HG02885 (cell line): ENCODE data around the gene RAI2.

ENCODE experiments used
- ATAC-seq: cut with Tn5 transposase; IDR thresholded peaks from one replicate; pipeline ENCODE4 v1.9.1; 2021; ENCODE audit warnings: mild to moderate bottlenecking; ENCODE audit not compliant: unreplicated experiment, poor library complexity

RAI2 gene

DNA sequence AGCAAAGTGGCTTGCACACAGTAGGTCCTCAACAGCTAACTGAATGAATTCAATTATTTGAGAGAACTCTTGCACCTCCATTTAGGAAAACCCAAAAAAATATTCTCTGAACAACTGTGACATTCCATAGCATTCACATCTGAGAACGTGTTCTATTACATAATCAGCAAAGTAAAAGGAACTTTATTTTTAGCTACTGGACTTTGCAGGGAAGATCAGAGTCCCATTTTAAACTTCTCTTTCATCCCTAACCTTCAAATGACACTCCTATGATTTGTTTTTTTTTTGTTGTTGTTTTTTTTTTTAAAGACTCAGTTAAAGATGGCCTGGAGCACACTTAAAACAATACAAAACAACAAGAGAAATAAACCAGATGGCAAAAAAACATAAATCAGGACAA, 30.9 kb downstream of the RAI2 start:
- no peak for ATAC-seq

DNA sequence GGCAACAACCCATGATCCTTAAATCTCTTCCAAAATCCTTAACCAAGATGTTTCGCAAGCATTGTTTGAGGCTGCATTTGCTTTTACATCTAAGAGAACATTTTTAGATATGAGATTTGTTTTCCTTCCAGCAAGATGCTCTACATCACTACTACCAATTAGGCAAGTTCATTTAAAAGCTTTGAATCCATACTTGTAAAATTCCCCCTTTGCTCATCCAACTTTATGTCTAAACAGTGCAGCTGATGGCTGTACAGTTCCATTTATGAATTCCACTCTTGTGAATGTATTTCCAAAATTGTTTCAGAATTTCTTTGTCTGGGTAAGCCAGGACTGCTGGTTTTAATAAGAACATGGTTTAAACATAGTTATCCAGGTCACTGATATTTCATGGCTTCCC, 31.5 kb downstream of the RAI2 start:
- ATAC-seq: no peak

DNA sequence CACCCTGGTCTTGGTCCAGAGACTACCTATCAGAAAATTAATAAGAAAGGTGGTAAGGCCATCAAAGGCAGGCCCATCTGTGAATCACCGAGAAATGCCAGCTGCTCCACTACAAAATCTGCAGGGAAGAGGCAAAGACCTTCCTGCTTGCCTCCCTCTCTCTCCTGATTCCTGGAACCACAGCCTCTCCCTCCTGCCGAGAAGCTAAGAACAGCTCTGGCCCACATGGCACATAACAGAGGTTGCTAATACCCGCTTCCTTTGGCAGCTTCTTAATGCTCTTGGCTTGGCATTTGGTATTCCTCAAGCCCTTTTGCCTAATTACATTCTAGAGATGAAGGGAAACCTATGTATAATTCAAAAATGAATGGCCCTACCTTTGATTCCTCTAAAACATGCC, 32.9 kb downstream of the RAI2 start:
- no peak for ATAC-seq

DNA sequence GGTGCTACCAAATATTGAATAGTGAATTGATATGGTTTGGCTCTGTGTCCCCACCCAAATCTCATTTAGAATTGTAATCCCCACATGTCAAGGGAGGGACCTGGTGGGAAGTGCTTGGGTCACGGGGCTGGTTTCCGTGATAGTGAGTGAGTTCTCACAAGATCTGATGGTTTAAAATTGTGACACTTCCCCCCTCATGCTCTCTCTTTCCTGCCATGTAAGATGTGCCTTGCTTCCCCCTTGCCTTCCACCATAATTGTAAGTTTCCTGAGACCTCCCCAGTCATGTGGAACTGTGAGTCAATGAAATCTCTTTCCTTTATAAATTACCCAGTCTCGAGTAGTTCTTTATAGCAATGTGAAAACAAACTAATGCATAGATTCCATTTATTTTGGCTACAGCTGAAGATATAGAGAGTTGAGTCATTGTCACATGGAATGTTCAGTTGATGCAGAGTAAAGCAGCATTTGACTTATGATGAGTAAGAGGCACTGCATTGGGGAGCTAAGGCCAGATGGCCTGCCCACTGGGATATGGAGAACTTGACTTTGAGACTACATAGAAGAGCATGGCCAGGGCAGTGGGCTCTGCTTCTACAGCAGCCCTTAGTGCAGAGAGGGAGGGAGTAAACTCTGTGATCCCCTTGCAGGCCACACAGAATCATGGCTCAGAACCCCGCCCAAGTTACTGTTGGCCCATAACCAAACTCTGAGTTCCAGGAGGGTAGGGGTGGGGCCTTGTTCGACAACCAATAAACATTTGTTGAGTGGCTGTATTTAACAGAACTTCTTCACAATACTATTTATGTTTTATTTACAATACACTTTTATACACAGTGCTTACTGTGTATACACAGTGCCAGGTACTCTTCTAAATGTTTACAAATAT, 34.2 kb downstream of the RAI2 start:
- ATAC-seq: no peak

DNA sequence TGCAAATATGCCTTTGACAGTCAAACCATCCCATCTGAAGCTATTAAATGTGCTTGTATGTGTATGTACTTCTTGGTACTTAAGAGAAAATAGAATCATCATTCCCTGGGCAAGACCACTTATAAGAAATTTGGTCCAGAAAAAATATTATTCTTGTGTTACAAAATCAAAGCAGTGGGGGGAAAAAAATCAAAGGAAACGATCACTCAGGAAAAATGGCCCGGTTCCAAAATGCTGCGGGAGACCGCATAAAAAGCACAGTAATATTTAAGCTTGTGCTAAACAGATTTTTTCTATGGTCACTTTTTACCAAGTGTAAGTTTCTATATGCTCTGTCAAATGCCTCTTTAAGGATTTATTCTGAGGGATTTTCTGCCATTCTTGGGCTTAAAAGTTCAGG, 36.1 kb downstream of the RAI2 start:
- ATAC-seq: no peak

DNA sequence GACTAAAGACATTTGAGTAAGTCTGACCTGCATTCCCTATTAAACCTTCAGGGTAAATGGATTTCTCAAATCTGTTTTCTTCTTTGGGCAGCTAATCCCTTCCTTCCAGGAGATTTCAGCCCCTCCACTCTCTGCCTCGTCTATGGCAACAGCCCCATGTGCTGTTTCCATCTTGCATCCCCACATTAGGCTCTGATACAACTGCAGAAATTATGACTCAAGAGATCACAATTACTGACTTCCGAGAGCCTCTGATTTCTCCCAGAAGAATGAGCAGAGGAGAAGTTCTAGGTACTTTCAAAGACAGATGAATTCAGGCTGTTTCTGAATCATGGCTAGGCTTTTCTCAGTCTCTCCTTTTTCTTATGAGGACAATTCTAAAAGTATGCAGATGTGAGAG, 38.7 kb downstream of the RAI2 start:
- no peak for ATAC-seq

DNA sequence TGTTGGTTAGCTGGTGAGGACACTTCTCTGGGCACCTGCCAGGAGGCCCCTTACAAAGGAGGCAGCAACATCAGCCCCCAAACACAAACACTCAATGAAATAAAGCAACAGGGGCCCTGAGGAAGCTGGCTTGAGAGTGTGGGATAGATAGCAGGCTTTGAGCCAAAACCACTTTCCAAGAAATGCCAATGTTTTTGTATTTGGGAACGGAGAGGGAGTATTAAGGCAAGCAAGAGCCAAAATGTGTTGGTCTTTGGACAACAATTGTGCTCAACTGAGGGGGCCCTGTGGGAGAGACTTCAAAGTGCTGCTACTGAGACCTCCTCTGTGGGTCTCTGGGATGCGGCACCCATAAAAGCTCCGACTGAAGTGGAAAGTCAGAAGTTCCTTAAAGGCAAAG, 41.0 kb downstream of the RAI2 start:
- no peak for ATAC-seq

DNA sequence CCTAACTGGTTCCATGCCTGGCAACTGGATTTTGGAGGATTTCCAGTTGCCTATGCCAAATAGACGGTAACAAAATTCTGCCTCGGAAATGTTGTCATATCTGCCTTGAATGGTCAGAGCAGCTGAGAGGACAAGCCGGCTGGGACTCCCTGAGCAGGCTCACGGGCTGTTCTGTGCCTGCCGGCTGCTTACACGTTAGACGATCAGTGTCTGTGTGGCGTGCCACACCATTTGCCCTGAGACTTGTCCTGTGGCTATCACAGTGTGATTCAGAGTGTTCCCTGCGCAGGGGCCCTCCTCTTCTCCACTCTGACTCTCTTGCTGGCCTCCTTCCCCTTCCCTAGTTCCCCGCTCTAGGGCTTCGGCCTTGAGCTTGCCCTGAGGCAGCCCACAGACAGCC, 42.4 kb downstream of the RAI2 start:
- ATAC-seq: no peak

DNA sequence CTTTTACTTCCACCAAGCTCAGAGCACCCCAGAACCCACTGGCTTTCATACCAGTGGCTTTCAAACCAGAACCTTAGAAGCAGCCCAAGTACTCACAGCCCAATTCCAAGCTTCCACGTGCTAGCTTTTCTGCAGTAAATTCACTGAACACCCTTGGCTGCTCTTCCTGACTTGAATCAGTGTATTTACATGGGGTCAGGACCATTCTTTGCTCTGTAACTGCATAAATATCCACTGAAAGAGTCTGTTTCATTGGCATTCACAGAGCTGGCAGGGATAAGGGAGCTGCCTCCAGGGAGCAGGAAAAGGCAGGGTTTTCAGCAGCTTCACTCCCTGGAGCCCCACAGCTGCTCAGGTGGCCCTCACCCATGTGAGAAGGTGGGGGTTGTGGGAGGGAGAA, 43.8 kb downstream of the RAI2 start:
- no peak for ATAC-seq

DNA sequence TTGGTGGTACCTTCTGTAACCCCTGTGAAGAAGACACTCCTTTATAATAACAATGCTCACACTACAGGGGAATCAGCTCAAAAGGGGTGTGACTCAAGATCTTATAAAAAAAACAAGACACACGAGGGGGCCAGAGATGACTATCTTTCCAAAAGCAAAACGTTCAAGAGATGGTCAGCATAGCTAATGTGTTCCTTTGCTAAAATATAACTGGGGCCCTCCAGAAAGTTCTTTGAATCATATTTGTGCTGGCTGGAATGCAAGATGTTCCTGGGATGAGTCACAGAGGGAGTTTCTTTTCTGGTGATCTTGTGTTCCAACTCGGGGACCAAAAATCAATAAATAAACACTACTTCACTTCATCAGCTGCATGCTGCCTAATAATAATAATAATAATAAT, 46.5 kb downstream of the RAI2 start:
- ATAC-seq: no peak

DNA sequence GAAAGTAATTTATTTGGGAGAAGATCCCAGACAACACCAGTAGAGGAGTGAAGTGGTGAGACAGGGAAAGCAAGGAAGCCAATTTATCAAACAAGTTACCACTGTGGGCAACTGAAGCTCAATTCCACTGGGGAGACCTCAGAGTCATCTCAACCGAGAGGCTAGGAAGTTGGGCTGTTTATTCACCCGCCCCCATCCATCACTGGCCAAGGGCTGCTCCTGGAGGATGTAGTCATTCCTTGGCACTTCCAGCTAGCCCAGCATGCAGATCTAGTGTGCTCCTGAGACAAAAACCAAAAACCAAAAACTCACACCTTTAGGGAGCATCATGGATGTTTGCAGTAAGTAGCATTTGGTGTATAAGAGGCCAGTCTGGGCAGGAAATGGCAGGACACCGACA, 47.0 kb downstream of the RAI2 start:
- ATAC-seq: no peak

DNA sequence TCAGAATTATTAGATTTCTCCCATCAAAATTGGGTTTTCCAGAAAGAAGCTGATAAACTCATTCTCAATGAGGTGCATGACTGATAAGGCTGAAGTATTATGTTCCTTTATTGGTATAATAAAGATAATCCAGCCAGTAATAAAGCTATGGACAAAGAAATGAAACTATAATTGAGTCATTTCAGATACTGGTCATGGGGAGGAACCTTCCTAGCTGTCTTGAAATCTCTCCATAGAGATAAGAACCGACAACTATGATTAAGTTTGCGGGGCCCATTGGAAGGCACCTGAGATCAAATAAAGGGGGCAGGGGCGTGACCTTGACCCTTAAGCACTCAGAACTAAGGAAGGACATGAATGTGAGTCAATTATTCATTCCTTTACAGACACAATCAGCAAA, 47.8 kb downstream of the RAI2 start:
- no peak for ATAC-seq

DNA sequence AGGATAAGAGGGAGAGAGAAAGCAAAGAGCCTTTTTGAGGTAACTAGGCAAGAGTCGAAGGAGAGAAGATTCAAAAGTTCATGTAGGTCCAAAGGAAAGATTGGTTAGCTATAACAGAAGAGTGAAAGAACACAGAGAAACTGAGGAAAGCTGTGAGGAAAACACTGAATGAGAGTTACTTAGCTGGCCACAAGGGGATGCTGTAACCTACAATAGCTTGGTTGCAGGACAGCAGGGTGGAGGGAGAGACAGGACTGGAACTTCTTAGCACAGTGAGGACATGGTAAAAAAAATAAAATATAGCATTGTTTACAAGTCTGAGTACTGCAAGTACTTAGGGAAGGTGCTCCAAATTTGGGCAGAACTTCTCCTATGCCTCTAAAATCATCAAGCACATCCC, 48.3 kb downstream of the RAI2 start:
- ATAC-seq: no peak

DNA sequence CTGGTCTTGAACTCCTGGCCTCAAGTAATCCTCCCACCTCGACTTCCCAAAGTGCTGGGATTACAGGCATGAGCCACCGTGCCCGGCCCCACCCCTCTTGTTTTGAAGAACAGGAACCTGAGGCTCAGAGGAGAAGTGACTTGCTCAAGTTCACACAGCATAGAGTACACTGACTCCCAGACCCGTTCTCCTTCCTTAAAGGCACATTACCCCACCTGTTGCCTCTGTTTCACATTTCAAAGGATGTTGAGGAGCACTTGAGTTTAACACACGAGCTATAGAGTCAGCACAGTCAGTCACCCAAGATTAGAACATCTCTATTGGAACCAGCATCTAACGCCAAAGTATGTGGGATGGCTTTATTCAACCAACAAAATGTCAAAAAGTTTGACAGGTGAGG, 51.1 kb downstream of the RAI2 start:
- ATAC-seq: no peak

DNA sequence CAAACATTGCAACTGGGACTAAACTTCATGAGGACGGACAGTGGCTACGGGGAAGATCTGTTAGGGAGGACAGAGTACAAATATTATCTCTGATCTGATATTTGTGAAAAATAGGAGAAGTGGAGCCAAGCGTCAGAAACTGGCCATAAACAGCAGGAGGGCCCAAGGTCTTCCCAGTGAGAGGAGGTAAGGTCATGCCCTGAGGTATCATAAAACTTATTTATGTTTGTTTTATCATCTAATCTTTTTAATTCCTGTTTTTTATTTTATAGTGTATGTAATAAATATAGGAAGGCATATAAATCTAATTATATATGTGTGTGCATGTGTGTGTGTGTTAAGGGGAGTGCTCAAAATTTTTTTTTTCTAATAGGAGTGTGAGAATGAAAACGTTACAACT, 51.8 kb downstream of the RAI2 start:
- ATAC-seq: no peak

DNA sequence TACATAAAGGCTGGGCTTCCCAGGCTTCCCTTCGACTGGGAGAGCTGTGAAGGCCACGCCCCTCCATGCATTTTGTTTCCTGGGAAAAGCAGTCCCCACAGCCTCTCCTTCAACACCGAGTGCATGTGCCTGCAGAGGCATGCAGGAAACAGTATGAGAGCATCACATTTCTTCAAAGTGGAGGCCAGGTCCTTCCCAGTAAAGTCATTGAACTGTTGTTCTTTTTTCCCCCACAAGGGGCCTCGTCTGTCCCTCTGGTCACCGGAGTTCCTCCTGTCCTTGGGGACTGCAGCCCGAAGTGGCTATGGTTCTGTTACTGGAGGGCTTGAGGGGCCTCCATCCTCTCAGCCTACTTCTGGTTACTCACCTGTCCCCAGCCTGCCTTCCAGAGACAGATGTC, 56.0 kb downstream of the RAI2 start:
- no peak for ATAC-seq

DNA sequence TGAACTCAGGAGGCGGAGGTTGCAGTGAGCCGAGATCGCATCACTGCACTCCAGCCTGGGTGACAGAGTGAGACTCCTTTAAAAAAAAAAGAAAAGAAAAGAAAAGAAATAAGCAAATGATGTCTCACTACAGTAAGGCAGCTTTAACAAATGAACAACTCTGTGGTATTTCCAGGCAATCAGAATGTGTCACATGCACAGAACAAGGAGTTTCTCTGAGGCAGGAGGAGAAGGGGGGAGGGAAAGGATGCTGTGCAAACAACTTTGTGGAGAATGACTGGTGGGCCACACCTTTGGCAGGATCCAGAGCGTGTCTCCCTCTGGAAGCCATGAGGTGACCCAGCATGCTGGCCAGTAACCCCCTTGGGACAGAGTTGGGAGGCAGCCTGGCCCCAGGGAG, 57.6 kb downstream of the RAI2 start:
- ATAC-seq: no peak

DNA sequence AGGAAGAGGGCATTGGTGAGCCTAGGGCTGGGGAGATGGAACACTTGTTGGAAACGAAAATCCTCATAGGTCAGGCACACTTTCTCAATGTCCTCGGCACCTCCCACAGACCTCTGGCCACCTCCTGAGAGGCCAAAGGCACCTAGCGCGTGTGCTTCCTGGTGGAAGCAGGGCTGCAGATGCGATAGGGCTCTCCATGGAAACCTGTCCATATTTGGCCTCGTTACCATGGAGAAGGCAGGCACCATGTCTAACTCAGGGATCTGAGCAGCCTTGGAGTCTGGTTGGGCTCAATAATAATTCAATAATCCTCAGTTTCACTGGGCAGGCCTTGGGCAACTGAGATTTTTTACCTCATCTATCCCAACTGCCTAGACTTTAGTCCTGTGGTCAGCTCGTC, 58.3 kb downstream of the RAI2 start:
- ATAC-seq: no peak

DNA sequence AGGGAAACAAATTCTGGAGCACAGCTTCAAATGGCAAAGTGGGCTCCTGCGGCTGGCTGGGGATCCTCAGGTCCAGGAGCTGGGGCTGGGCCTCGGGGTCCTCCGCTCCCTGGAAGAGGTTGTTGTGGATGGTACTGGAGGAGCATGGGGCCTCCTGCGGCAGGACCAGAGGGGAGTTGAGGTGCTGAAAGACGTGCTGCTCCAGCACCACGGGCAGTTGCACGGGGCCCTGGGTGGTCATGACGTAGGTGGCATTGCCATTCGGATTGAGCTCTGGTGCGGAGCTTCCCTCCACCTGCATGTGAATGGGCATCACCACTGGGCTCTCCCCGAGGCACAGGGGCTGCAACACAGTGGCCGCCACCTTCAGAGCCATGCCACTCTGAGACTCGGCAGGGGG, 59.7 kb downstream of the RAI2 start:
- no peak for ATAC-seq

DNA sequence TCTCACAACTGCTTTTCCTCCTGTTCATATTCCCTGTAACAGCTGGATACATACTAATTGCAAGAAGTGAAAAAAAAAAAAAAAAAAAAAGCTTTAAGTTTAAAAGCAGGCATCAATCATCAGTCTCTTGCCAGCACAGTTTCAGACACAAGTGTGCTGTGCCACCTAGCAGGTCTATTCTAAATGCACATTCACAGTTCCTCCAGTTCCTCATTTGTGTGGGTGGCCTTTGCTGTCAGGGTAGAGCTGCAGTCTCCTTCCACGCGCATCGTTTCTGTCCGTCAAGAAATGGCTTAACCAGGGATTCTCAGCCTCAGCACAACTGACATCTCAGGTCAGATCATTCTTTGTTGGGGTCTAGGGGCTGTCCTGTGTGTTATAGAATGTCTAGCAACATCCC, 62.2 kb downstream of the RAI2 start:
- ATAC-seq: no peak

DNA sequence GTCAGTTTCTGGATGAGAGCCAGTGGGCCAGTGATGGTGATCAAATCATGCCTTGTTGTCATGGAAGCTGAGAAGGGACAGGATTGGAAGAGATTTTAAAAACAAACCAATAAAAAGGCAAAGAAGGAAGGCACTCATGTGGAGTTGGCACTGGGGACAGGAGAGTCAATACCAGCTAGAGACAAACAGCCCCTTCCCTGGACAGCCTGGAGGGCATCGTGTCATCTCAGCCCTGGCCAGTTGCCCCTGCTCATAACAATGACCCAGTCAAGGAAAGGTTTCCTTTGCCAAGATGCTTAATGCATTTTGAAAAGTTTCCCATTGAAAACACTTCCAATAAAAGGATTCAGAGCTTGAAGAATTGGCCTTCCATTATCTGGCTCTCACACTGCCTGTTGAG, 68.3 kb downstream of the RAI2 start:
- no peak for ATAC-seq

DNA sequence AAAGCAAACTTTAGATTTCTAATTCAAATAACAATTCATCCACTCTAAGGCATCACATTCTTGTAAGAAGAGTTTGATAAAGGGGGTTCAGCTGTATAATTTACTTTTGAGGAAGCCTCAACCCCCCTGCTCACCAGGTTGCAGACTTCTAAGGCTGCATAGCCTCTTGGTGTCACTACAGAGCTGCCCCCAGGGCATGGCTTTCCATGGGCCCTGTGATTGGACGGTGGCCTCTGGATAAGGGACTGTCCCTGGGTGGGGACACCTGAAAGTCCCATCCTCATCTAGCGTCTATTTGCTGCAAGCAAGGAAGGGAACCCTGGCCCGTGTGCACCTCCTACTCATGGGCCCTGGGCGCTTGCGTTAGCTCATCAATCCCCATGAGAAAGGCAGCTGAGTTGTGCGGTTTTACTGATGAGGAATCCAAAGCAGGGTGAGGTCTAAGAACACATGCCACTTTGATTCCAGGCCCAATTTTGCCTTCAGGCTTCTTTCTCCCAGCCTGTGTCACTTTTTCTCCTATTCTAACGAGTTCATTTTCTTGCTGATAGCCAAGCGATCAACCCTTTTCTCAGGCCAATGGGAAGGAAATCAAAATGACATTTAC, 72.0 kb downstream of the RAI2 start:
- no peak for ATAC-seq
